ENCODE measurements around the gene SLC35A4. TPM values are rescaled to one million over a fixed set of nuclear protein-coding genes. Genes with fewer than 3 reads are reported as not detected.

Gene SLC35A4
- total RNA-seq, 2 experiments from 2014 or later, result 16.9 to 17.8 TPM

GRCh38 chr5:140565024-140565779 lies 574 bp downstream of the SLC35A4 start:
- peak overlapping the region; percentile 94 for H3K4me3 Mint-ChIP-seq
- Histone ChIP-seq H3K27ac (ENCODE audit: low read depth in 1 of 2, low read length in 2 of 2) (peak overlapping the region; percentile 89 to 97), H3K36me3 (ENCODE audit: insufficient read depth, low read length) (peaks cover 44% of the 10 kb centered on the region), H3K4me1 (ENCODE audit: insufficient read depth, low read length) (peaks cover 76% of the 10 kb centered on the region), H3K9me3 (ENCODE audit: control insufficient read depth in 1 of 2, insufficient read depth in 1 of 2, low read length in 2 of 2) (no peaks in the 10 kb centered on the region), H3K27me3 (ENCODE audit: control insufficient read depth in 1 of 2, insufficient read depth in 2 of 2, low read length in 2 of 2) (no peaks in the 10 kb centered on the region), H3K4me3 (ENCODE audit: low read length) (peak overlapping the region; percentile 98)
- TF ChIP-seq CTCF (IDR thresholded peaks at IDR 0.05), result no peak
- H3K27ac Mint-ChIP-seq, result peak overlapping the region; percentile 94
- H3K36me3 Mint-ChIP-seq (ENCODE audit: low read depth), result peaks cover 62% of the 10 kb centered on the region
- H3K27me3 Mint-ChIP-seq, result no peaks in the 10 kb centered on the region
- peak in 1 of 14 experiments; percentile 32 for DNase-seq
- intact Hi-C loops (cut with DNase I, micrococcal nuclease), result loop anchor here in 1 of 2 experiments (2.0 to 10.0 kb wide), 6 partner anchors 16 to 458 kb away; partner anchors contain the start of genes CYSTM1 and TMCO6
- POLR2A ChIA-PET, result interaction anchor here (1.0 to 8.9 kb wide), 8 partner anchors 8 to 164 kb away, joined by 3 to 87 read pairs (median 6); partner anchors contain the start of genes ANKHD1, EIF4EBP3, IK and NDUFA2
- no peaks in the 10 kb centered on the region for H3K9me3 Mint-ChIP-seq
- CTCF ChIA-PET, result interaction anchor here (1.3 to 1.5 kb wide), 2 partner anchors 18 to 74 kb away, joined by 5 to 6 read pairs; partner anchors contain the start of genes EIF4EBP3 and TMCO6
- H3K4me1 Mint-ChIP-seq (ENCODE audit: low read depth), result peaks cover 67% of the 10 kb centered on the region
- ATAC-seq (ENCODE audit: poor library complexity), result no peak

DNA sequence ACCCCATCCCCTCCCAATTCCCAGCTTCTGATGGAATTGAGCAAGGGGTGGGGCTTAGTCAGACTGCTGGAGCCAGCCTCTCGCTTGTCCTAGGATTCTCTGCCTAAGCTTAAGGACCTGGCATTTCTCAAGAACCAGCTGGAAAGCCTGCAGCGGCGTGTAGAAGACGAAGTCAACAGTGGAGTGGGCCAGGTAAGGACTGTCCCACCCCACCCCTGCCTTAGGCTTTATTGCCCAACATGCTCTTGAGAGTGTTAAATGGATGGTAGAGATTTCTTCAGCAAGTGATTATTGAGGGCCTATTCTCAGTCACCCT lies 1.1 kb downstream of the SLC35A4 start:
- peaks cover 72% of the 10 kb centered on the region for H3K4me1 Mint-ChIP-seq (ENCODE audit: low read depth)
- Histone ChIP-seq H3K36me3 (ENCODE audit: insufficient read depth, low read length) (peaks cover 44% of the 10 kb centered on the region), H3K9me3 (ENCODE audit: control insufficient read depth in 1 of 2, insufficient read depth in 1 of 2, low read length in 2 of 2) (no peaks in the 10 kb centered on the region), H3K27me3 (ENCODE audit: control insufficient read depth in 1 of 2, insufficient read depth in 2 of 2, low read length in 2 of 2) (no peaks in the 10 kb centered on the region), H3K4me3 (ENCODE audit: low read length) (no peak overlapping the region), H3K27ac (ENCODE audit: low read depth in 1 of 2, low read length in 2 of 2) (peak overlapping the region; percentile 89 to 97), H3K4me1 (ENCODE audit: insufficient read depth, low read length) (peaks cover 77% of the 10 kb centered on the region)
- peak overlapping the region; percentile 94 for H3K4me3 Mint-ChIP-seq
- no peaks in the 10 kb centered on the region for H3K27me3 Mint-ChIP-seq
- peaks cover 61% of the 10 kb centered on the region for H3K36me3 Mint-ChIP-seq (ENCODE audit: low read depth)
- no peaks in the 10 kb centered on the region for H3K9me3 Mint-ChIP-seq
- ChIA-PET POLR2A (interaction anchor here (1.0 to 8.9 kb wide), 8 partner anchors 9 to 164 kb away, joined by 3 to 87 read pairs (median 6); partner anchors contain the start of genes ANKHD1, EIF4EBP3, IK and NDUFA2), CTCF (interaction anchor here (1.3 to 1.5 kb wide), 2 partner anchors 18 to 73 kb away, joined by 5 to 6 read pairs; partner anchors contain the start of genes EIF4EBP3 and TMCO6)
- TF ChIP-seq CTCF (IDR thresholded peaks at IDR 0.05), result no peak
- DNase-seq (no peak), ATAC-seq (ENCODE audit: poor library complexity) (no peak)
- intact Hi-C loops (cut with DNase I, micrococcal nuclease), result loop anchor here in 1 of 2 experiments (2.0 to 10.0 kb wide), 6 partner anchors 17 to 458 kb away; partner anchors contain the start of genes CYSTM1 and TMCO6
- H3K27ac Mint-ChIP-seq, result peak overlapping the region; percentile 94

DNA sequence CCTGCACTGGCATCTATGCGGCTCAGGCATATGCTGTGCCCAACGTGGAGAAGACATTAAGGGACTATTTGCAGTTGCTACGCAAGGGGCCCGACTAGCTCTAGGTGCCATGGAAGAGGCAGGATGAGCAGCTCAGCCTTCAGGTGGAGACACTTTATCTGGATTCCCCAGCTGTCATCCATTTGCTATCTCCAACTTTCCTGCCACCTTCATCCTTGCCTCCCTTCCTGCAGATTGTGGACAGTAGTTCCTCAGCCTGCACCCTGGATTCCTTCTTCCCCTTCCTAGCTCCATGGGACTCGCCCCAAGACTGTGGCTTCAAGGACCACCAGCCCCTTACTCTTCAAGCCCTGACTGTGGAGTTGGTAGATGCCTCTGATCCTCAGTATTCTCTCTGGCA lies 2.0 kb downstream of the SLC35A4 start:
- H3K4me1 Mint-ChIP-seq (ENCODE audit: low read depth), result peaks cover 75% of the 10 kb centered on the region
- no peaks in the 10 kb centered on the region for H3K27me3 Mint-ChIP-seq
- ATAC-seq (ENCODE audit: poor library complexity) (no peak), DNase-seq (no peak)
- H3K36me3 ChIP-seq (ENCODE audit: insufficient read depth, low read length), result peaks cover 37% of the 10 kb centered on the region
- H3K27ac ChIP-seq (ENCODE audit: low read depth in 1 of 2, low read length in 2 of 2), result no peak overlapping the region
- TF ChIP-seq CTCF (IDR thresholded peaks at IDR 0.05), result no peak
- intact Hi-C loops (cut with DNase I, micrococcal nuclease), result loop anchor here in 1 of 2 experiments (5.0 to 10.0 kb wide), 4 partner anchors 131 to 459 kb away; partner anchors contain the start of gene CYSTM1
- no peaks in the 10 kb centered on the region for H3K9me3 Mint-ChIP-seq
- peaks cover 62% of the 10 kb centered on the region for H3K36me3 Mint-ChIP-seq (ENCODE audit: low read depth)
- peak overlapping the region; percentile 59 for H3K4me3 Mint-ChIP-seq
- POLR2A ChIA-PET, result interaction anchor here (0.9 to 8.9 kb wide), 4 partner anchors 9 to 144 kb away, joined by 5 to 87 read pairs (median 10); partner anchors contain the start of genes EIF4EBP3, IK, NDUFA2 and SRA1
- peak overlapping the region; percentile 97 for H3K27ac Mint-ChIP-seq
- no peak overlapping the region for H3K4me3 ChIP-seq (ENCODE audit: low read length)
- CTCF ChIA-PET, result interaction anchor here (0.5 to 1.5 kb wide), 2 partner anchors 19 to 1201 kb away, joined by 3 to 5 read pairs; partner anchors contain the start of gene EIF4EBP3
- H3K4me1 ChIP-seq (ENCODE audit: insufficient read depth, low read length), result peaks cover 75% of the 10 kb centered on the region
- H3K9me3 ChIP-seq (ENCODE audit: control insufficient read depth in 1 of 2, insufficient read depth in 1 of 2, low read length in 2 of 2), result no peaks in the 10 kb centered on the region
- H3K27me3 ChIP-seq (ENCODE audit: control insufficient read depth in 1 of 2, insufficient read depth in 2 of 2, low read length in 2 of 2), result no peaks in the 10 kb centered on the region
